Measurements from ENCODE around the gene ARHGAP1. TPM values are rescaled to one million over a fixed set of nuclear protein-coding genes. Genes with fewer than 3 reads are reported as not detected.

Gene ARHGAP1
- total and polyA plus RNA-seq, 9 of the 15 experiments (the other 6 are each of a cell fraction or from before 2014, with no cell fraction given): 3.6 to 30.4 (median 8.2) TPM

GRCh38 chr11:46743693-46744339 is 43.4 kb upstream of the ARHGAP1 start:
- Histone ChIP-seq H3K4me1 (replicated peaks in 1 of 2; ENCODE audit: control insufficient read depth in 2 of 2, insufficient read depth in 2 of 2, low read length in 2 of 2) (no peaks in the 10 kb centered on the region; a peak in 1 of 5 replicates), H3K36me3 (ENCODE audit: control insufficient read depth, insufficient read depth, low read length) (peaks cover 76% of the 10 kb centered on the region), H3K9me3 (replicated peaks; ENCODE audit: control insufficient read depth, insufficient read depth, low read depth, low read length) (no peaks in the 10 kb centered on the region), H4K20me1 (replicated peaks; ENCODE audit: control insufficient read depth, insufficient read depth, low read length) (no peaks in the 10 kb centered on the region), H2AFZ (ENCODE audit: low read depth, low read length) (no peak overlapping the region), H3K27me3 (ENCODE audit: control insufficient read depth in 2 of 2, insufficient read depth in 2 of 2, low read length in 2 of 2) (no peaks in the 10 kb centered on the region), H3K27ac (ENCODE audit: extremely low read depth, low read depth, low read length) (no peak overlapping the region), H3K9ac (ENCODE audit: insufficient read depth in 1 of 2, low read depth in 2 of 2, low read length in 2 of 2) (no peak overlapping the region), H3K79me2 (ENCODE audit: control insufficient read depth, insufficient read depth, low read length) (no peaks in the 10 kb centered on the region), H3K4me2 (ENCODE audit: insufficient read depth, low read length) (no peak overlapping the region), H3K4me3 (no peak overlapping the region), H3K9me1 (ENCODE audit: control insufficient read depth, insufficient read depth, low read length) (no peaks in the 10 kb centered on the region)
- FAIRE-seq (no peak), ATAC-seq (no peak), DNase-seq (ENCODE audit: extremely low read depth in 1 of 4, low spot score in 3 of 4) (peak in 1 of 4 experiments; percentile 8)
- TSS peak; percentile 43 for BruUV-seq (replicated peaks)
- ChIA-PET POLR2A (interaction anchor here (0.6 to 2.0 kb wide), 8 partner anchors 9 to 86 kb away, joined by 3 to 6 read pairs (median 4); no protein-coding TSS in a partner anchor), CTCF (ENCODE audit: low intra/inter-chr PET ratio) (no interaction called here)
- intact Hi-C loops (cut with micrococcal nuclease): no loop called here
- WGBS (ENCODE audit: insufficient coverage, low coverage, missing lambda C conversion rate): 90% methylated on average over 9 of the region's 10 CpGs
- no peak for TF ChIP-seq ZBTB5 (IDR thresholded peaks at IDR 0.05)
- no peak for TF ChIP-seq TCF7L2 (IDR thresholded peaks at IDR 0.05; ENCODE audit: low read depth, low read length)
- TF ChIP-seq FOXK1 (CRISPR knock-in tag; IDR thresholded peaks at IDR 0.05; ENCODE audit: borderline replicate concordance): no peak
- no peak for TF ChIP-seq ZNF124 (CRISPR knock-in tag; IDR thresholded peaks at IDR 0.05)
- no peak for TF ChIP-seq PPARD (CRISPR knock-in tag; IDR thresholded peaks at IDR 0.05)
- no peak for TF ChIP-seq RBM14 (IDR thresholded peaks at IDR 0.05; ENCODE audit: borderline replicate concordance, insufficient read depth, low read depth, low read length)
- TF ChIP-seq THRAP3 (IDR thresholded peaks at IDR 0.05; ENCODE audit: borderline replicate concordance): no peak
- no peak for TF ChIP-seq TRIM25 (IDR thresholded peaks at IDR 0.05; ENCODE audit: borderline replicate concordance)
- no peak for TF ChIP-seq FIP1L1 (IDR thresholded peaks at IDR 0.05; ENCODE audit: low read depth, low read length, poor library complexity, severe bottlenecking)
- in situ Hi-C loops (cut with MboI): loop anchor here (10.0 kb wide), 1 partner anchor 391 kb away; no protein-coding TSS in a partner anchor
